ENCODE results near the gene LCE2D.
"Not testable (repeated sequence)": the region's sequence is repeated elsewhere in the genome, so short reads cannot be mapped to it uniquely, and the experiment has no call there.

Gene LCE2D

DNA sequence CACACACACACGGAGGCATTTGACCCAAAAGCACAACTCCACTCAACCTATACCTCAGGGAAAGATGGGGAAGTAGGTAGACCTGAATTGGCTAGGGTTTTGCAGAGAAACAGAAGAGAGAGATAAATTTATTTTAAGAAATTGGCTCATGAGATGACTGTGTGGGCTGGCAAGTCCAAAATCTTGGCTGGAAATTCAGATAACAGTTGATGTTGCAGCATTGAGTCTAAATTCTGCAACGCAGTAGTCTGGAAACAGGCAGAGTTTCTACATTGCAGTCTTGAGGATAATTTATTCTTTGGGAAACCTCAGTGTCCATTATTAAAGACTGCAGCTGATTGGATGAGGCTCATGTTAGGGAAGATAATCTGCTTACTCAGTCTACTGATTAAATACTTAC lies 18.4 kb downstream of the LCE2D start:
- no peak overlapping the region for H2AFZ ChIP-seq
- H3K4me3 ChIP-seq (ENCODE audit: low read depth, low read length), result no peak overlapping the region
- H3K36me3 ChIP-seq (ENCODE audit: control insufficient read depth, insufficient read depth, low read length), result no peaks in the 10 kb centered on the region
- no peaks in the 10 kb centered on the region for H3K79me2 ChIP-seq
- TF ChIP-seq CTCF (IDR thresholded peaks at IDR 0.05), result no peak
- H3K27ac ChIP-seq, result no peak overlapping the region
- H3K4me2 ChIP-seq (ENCODE audit: low read length), result no peak overlapping the region
- no peaks in the 10 kb centered on the region for H3K9me3 ChIP-seq (ENCODE audit: control insufficient read depth, low read length)
- H3K9ac ChIP-seq, result no peak overlapping the region
- H3K27me3 ChIP-seq (ENCODE audit: control insufficient read depth, insufficient read depth, low read length), result no peaks in the 10 kb centered on the region
- H3K4me1 ChIP-seq, result no peaks in the 10 kb centered on the region

DNA sequence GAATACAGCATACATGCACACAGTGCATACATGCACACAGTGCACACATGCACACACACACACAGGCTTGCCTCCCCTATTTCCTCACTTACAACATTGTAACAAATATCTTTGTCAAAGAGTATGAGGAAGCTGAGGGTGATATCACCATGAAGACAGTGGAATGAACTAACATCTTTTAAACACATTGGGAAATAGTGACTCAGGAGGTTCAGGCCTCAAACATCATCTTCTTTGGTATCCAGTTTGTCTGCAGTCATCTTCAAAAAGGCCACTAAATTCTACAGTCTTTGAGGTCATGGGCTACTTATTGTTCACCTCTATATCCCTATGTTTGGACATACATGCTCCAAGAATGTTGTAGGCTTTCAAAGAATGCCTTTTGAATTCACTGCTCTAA lies 20.7 kb downstream of the LCE2D start:
- H3K79me2 ChIP-seq, result no peaks in the 10 kb centered on the region
- no peaks in the 10 kb centered on the region for H3K9me3 ChIP-seq (ENCODE audit: control insufficient read depth, low read length)
- no peak for TF ChIP-seq CTCF (IDR thresholded peaks at IDR 0.05)
- H2AFZ ChIP-seq, result no peak overlapping the region
- no peaks in the 10 kb centered on the region for H3K36me3 ChIP-seq (ENCODE audit: control insufficient read depth, insufficient read depth, low read length)
- no peak overlapping the region for H3K4me3 ChIP-seq (ENCODE audit: low read depth, low read length)
- peaks cover 3% of the 10 kb centered on the region for H3K27me3 ChIP-seq (ENCODE audit: control insufficient read depth, insufficient read depth, low read length)
- H3K27ac ChIP-seq, result no peak overlapping the region
- H3K4me2 ChIP-seq (ENCODE audit: low read length), result no peak overlapping the region
- no peaks in the 10 kb centered on the region for H3K4me1 ChIP-seq
- no peak overlapping the region for H3K9ac ChIP-seq

- not testable (repeated sequence) for H3K9ac ChIP-seq; H3K27ac ChIP-seq; H3K9me3 ChIP-seq (ENCODE audit: control insufficient read depth, low read length); H2AFZ ChIP-seq; H3K4me2 ChIP-seq (ENCODE audit: low read length); H3K36me3 ChIP-seq (ENCODE audit: control insufficient read depth, insufficient read depth, low read length); H3K4me3 ChIP-seq (ENCODE audit: low read depth, low read length); H3K4me1 ChIP-seq; H3K27me3 ChIP-seq (ENCODE audit: control insufficient read depth, insufficient read depth, low read length); H3K79me2 ChIP-seq
Observed at GRCh38 chr1:152685823-152686222, 22.6 kb downstream of the LCE2D start, which contains the start of gene LCE2B. Gene LCE2B (plus strand): TSS chr1:152686123. CDS start chr1:152686844, 721 bp downstream.

DNA sequence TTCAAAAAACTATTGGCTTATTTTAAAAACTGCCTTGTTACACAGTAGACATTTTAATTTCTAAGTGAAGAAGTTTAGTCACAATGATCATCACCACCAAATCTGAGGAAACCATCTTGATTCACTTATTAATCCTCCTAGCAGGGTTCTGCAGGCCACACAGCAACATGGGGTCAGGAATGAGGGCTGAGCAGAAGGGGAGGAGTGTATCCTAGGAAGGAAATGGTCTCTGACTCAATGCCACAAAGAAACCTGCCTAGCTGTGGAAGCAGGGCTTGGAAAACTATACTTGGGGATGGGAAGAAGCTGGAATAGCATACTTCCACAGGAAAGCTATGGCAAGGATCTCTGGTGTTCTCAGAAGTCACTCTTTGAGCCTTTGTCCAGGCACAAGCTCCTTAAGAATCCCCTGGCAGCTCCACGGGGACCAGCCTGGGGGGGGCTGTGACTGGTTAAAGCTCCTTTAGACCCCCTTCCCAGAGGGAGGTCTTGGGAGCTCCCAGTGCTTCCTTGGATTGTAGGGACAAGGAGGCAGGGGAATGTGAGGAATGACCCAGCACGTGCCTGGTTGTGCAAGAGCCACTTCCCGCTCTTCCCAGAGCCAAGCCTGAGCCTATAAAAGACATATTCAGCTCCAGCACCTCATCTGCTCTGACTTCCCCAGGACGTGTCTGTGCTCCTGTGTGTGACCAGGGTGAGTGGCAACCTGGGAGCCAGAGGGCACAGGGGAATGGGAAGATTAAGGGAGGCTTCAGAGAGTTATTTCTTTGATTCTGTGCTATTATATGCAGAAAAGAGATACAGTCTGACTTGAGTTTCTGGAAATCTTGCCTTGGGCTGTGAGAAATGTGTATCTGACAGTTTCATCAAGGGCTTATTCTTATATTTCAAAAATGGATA lies 34.8 kb downstream of the LCE2D start, which contains the start of gene LCE2A:
TSS of gene LCE2A (plus strand) at position 645 of the 900 bp plus-strand sequence. CDS start 557 bp downstream, outside the sequence.
- Histone ChIP-seq H3K27ac (no peak within 1 kb of the TSS), H3K4me1 (no peaks in the 10 kb centered on the region), H3K79me2 (no peaks in the 10 kb centered on the region), H3K9me3 (ENCODE audit: control insufficient read depth, low read length) (no peaks in the 10 kb centered on the region), H2AFZ (no peak within 1 kb of the TSS), H3K4me3 (ENCODE audit: low read depth, low read length) (no peak within 1 kb of the TSS), H3K36me3 (ENCODE audit: control insufficient read depth, insufficient read depth, low read length) (no peaks in the 10 kb centered on the region), H3K27me3 (ENCODE audit: control insufficient read depth, insufficient read depth, low read length) (no peaks in the 10 kb centered on the region), H3K4me2 (ENCODE audit: low read length) (no peak within 1 kb of the TSS), H3K9ac (no peak within 1 kb of the TSS)
- TF ChIP-seq CTCF (IDR thresholded peaks at IDR 0.05), result no peak

- no peaks in the 10 kb centered on the region for H3K27me3 ChIP-seq (ENCODE audit: control insufficient read depth, insufficient read depth, low read length)
- H3K36me3 ChIP-seq (ENCODE audit: control insufficient read depth, insufficient read depth, low read length), result no peaks in the 10 kb centered on the region
- H3K9ac ChIP-seq, result no peak overlapping the region
- no peak overlapping the region for H2AFZ ChIP-seq
- H3K4me2 ChIP-seq (ENCODE audit: low read length), result no peak overlapping the region
- no peak for TF ChIP-seq CTCF (IDR thresholded peaks at IDR 0.05)
- H3K27ac ChIP-seq, result no peak overlapping the region
- no peaks in the 10 kb centered on the region for H3K79me2 ChIP-seq
- H3K4me3 ChIP-seq (ENCODE audit: low read depth, low read length), result no peak overlapping the region
- H3K9me3 ChIP-seq (ENCODE audit: control insufficient read depth, low read length), result no peaks in the 10 kb centered on the region
- H3K4me1 ChIP-seq, result no peaks in the 10 kb centered on the region
Observed at GRCh38 chr1:152699746-152700145, 36.6 kb downstream of the LCE2D start.
